ENCODE measurements around the gene CENPV.

DNA sequence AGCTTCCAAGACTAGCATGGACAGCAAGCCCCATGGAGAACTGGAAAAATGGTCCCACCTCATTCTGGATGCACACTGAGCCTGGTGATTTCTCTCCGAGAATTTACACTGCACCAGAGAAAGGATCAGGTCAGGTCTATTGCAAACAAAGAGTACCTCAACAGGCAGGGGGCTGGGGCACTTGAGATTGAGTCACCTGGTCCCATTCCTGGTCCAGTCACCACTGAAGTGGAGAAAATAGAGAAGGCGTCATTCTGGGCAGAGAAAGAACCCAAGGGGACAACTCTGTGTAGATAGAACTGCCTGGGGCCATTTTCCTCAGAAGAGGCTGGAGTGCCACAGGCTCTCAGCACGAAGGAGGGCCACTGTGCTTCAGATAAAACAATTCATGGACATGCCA is 38.4 kb downstream of the CENPV start:
- no peak for TF ChIP-seq POLR2A (IDR thresholded peaks at IDR 0.05)
- no peak for TF ChIP-seq CTCF (IDR thresholded peaks at IDR 0.05)
